GM12801 (cell line): Measurements from ENCODE around the gene PTPRT.

Source experiments
- CTCF ChIP-seq: IDR thresholded peaks from one replicate; pipeline ENCODE4 v1.5.1; 2011; ENCODE audit warnings: control low read depth; ENCODE audit not compliant: insufficient read length; ENCODE audit errors: extremely low read depth

Gene PTPRT

GRCh38 chr20:43189554-43190331 is at the start of gene PTPRT:
PTPRT (minus strand) TSS chr20:43189906; CDS start chr20:43189733, 173 bp downstream.
- TF ChIP-seq CTCF = no peak

- TF ChIP-seq CTCF = no peak
These were observed 49.1 kb upstream of the PTPRT start for GRCh38 chr20:43238833-43239232.

GRCh38 chr20:43238266-43238665 is 48.6 kb upstream of the PTPRT start:
- no peak for TF ChIP-seq CTCF

- TF ChIP-seq CTCF = no peak
These were observed 48.0 kb upstream of the PTPRT start for GRCh38 chr20:43237651-43238168.

- no peak for TF ChIP-seq CTCF
These were observed 46.3 kb upstream of the PTPRT start for GRCh38 chr20:43235998-43236397.

- TF ChIP-seq CTCF = no peak
These were observed 42.1 kb upstream of the PTPRT start for GRCh38 chr20:43231829-43232228.

- no peak for TF ChIP-seq CTCF
These were observed 40.0 kb upstream of the PTPRT start for GRCh38 chr20:43229696-43230095.
